Naive thymus-derived CD4-positive, alpha-beta T cell (primary cell): ENCODE data around the gene TMEM176A. TPM values are rescaled to one million over a fixed set of nuclear protein-coding genes. Genes with fewer than 3 reads are reported as not detected.

ENCODE experiments used
- ATAC-seq: fragments of 150-1000 bp; cut with Tn5 transposase; 2 replicates; pipeline ENCODE4 v1.10.0; 2021; ENCODE audit warnings: mild to moderate bottlenecking, moderate library complexity
- CTCF ChIA-PET: fragments of 350-600 bp; sonication (Branson Sonifier 250); formaldehyde crosslinking; loops from one replicate; lab custom pipeline; 2021; ENCODE audit warnings: antibody characterized with exemption; lab: Charles Lee
- POLR2A ChIA-PET: fragments of 350-600 bp; sonication (Branson Sonifier 250); formaldehyde crosslinking; loops from one replicate; lab custom pipeline; 2021; ENCODE audit warnings: antibody characterized with exemption, inconsistent platforms; lab: Charles Lee
- DNase-seq, 9 donors: peaks; one replicate each; pipeline versions ENCODE4 v3.0.0 to v3.0.0-alpha.2; 2020 to 2022; ENCODE audit warnings: mixed read lengths in 1 of 9
- H3K27ac ChIP-seq: one replicate; pipeline ENCODE4 v1.7.0; 2013; ENCODE audit warnings: mild to moderate bottlenecking, low read depth, low read length, moderate library complexity
- H3K27me3 ChIP-seq, 2 donors: one replicate each; pipeline ENCODE4 v1.7.0; 2013; ENCODE audit warnings: low read length in 2 of 2, mild to moderate bottlenecking in 2 of 2, moderate library complexity in 2 of 2; ENCODE audit not compliant: control insufficient read depth in 2 of 2, insufficient read depth in 2 of 2
- H3K36me3 ChIP-seq, 3 experiments: 1 replicate in 2 of 3; 2 replicates in 1 of 3; pipeline ENCODE4 v1.7.0; 2013; ENCODE audit warnings: low read length in 3 of 3, mild to moderate bottlenecking in 3 of 3, moderate library complexity in 1 of 3; ENCODE audit not compliant: insufficient read depth in 3 of 3, control insufficient read depth in 2 of 3
- H3K4me1 ChIP-seq, 2 donors: one replicate each; pipeline ENCODE4 v1.7.0; 2013; ENCODE audit warnings: low read length in 2 of 2, mild to moderate bottlenecking in 2 of 2, moderate library complexity in 1 of 2; ENCODE audit not compliant: control insufficient read depth in 2 of 2, insufficient read depth in 2 of 2
- H3K4me3 ChIP-seq: 2 replicates; pipeline ENCODE4 v1.7.0; 2013; ENCODE audit warnings: mild to moderate bottlenecking, low read length
- H3K9me3 ChIP-seq, 3 experiments: 1 replicate in 2 of 3; 2 replicates in 1 of 3; pipeline ENCODE4 v1.7.0; 2013; ENCODE audit warnings: low read length in 3 of 3; ENCODE audit not compliant: control insufficient read depth in 2 of 3
- H3K27ac Mint-ChIP-seq, 9 donors: one replicate each; pipeline ENCODE4 v1.8.0; 2020 to 2022; ENCODE audit warnings: mixed read lengths in 9 of 9, mild to moderate bottlenecking in 8 of 9, moderate library complexity in 5 of 9, inconsistent platforms in 2 of 9
- H3K27me3 Mint-ChIP-seq, 5 donors: one replicate each; pipeline ENCODE4 v1.8.0; 2021 to 2022; ENCODE audit warnings: mixed read lengths in 5 of 5, mild to moderate bottlenecking in 1 of 5
- H3K36me3 Mint-ChIP-seq, 5 donors: one replicate each; pipeline ENCODE4 v1.8.0; 2020 to 2022; ENCODE audit warnings: mixed read lengths in 5 of 5, mild to moderate bottlenecking in 3 of 5, inconsistent platforms in 1 of 5
- H3K4me1 Mint-ChIP-seq, 7 donors: one replicate each; pipeline ENCODE4 v1.8.0; 2020 to 2022; ENCODE audit warnings: mixed read lengths in 7 of 7, mild to moderate bottlenecking in 3 of 7, inconsistent platforms in 1 of 7
- H3K4me3 Mint-ChIP-seq, 10 donors: one replicate each; pipeline ENCODE4 v1.8.0; 2020 to 2022; ENCODE audit warnings: mild to moderate bottlenecking in 10 of 10, mixed read lengths in 10 of 10, moderate library complexity in 6 of 10, inconsistent platforms in 2 of 10
- H3K9me3 Mint-ChIP-seq, 11 donors: one replicate each; pipeline ENCODE4 v1.8.0; 2020 to 2022; ENCODE audit warnings: mixed read lengths in 11 of 11, mild to moderate bottlenecking in 4 of 11, inconsistent platforms in 1 of 11, moderate library complexity in 1 of 11
- intact Hi-C, 2 donors: fragments of 100-400 bp; cut with micrococcal nuclease; formaldehyde crosslinking; loops; one replicate each; pipeline ENCODE4 v1.15.1; 2023
- polyA plus RNA-seq, 2 donors: library from polyadenylated mRNA; unstranded; fragments of 300-500 nt; fragmentation: Illumina TruSeq; gene quantifications; one replicate each; pipeline ENCODE4 v1.2.3, GENCODE V29; 2021
- total RNA-seq, 6 experiments: library from RNA in 5 of 6; stranded (reverse) in 5 of 6; gene quantifications; 1 replicate in 5 of 6; 2 replicates in 1 of 6; pipeline ENCODE4 v1.2.3 and lab custom pipeline; 2021 to 2026

TMEM176A gene
- total and polyA plus RNA-seq, 7 experiments from 2014 or later: 0.35 to 4.4 (median 1.3) TPM; not detected in 2

DNA sequence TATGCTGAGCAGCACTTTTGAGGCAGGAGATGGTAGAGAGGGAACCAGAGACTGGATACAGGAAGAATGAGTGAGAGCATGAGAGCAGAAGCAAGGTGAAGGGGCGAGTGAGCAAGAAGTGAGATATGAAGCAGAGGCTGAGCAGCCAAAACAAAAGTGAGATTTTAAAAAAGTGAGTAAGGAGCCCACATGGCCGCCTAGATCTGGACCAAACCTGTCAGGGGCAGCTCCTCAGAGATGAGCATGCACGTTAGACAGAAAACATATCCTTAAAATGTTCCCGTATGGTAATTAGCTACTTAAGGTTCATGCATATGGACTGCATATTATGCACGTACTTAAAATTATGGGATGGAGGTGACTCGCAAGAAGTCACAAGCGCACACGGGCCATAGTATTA, 22.5 kb downstream of the TMEM176A start:
- no peak overlapping the region for H3K27ac Mint-ChIP-seq
- ATAC-seq (no peak), DNase-seq (no peak)
- H3K4me1 Mint-ChIP-seq: no peaks in the 10 kb centered on the region
- POLR2A ChIA-PET: no interaction called here
- peaks cover 0 to 13% (median 6%) of the 10 kb centered on the region in 11 donors for H3K9me3 Mint-ChIP-seq
- peaks cover 0 to 56% (median 14%) of the 10 kb centered on the region in 5 donors for H3K27me3 Mint-ChIP-seq
- Histone ChIP-seq H3K27ac (no peak overlapping the region), H3K4me3 (no peak overlapping the region), H3K36me3 (no peaks in the 10 kb centered on the region), H3K27me3 (no peaks in the 10 kb centered on the region), H3K4me1 (no peaks in the 10 kb centered on the region), H3K9me3 (no peaks in the 10 kb centered on the region)
- H3K4me3 Mint-ChIP-seq: no peak overlapping the region
- no peaks in the 10 kb centered on the region for H3K36me3 Mint-ChIP-seq
- CTCF ChIA-PET: no interaction called here
- intact Hi-C loops: no loop called here

GRCh38 chr7:150823484-150824126, 23.0 kb downstream of the TMEM176A start:
- Histone ChIP-seq H3K27me3 (no peaks in the 10 kb centered on the region), H3K27ac (no peak overlapping the region), H3K36me3 (no peaks in the 10 kb centered on the region), H3K4me1 (no peaks in the 10 kb centered on the region), H3K4me3 (no peak overlapping the region), H3K9me3 (no peaks in the 10 kb centered on the region)
- no peak overlapping the region for H3K27ac Mint-ChIP-seq
- no peaks in the 10 kb centered on the region for H3K4me1 Mint-ChIP-seq
- ChIA-PET CTCF (no interaction called here), POLR2A (no interaction called here)
- DNase-seq (no peak), ATAC-seq (no peak)
- H3K4me3 Mint-ChIP-seq: no peak overlapping the region
- H3K36me3 Mint-ChIP-seq: no peaks in the 10 kb centered on the region
- peaks cover 0 to 13% (median 6%) of the 10 kb centered on the region in 11 donors for H3K9me3 Mint-ChIP-seq
- H3K27me3 Mint-ChIP-seq: peaks cover 1 to 56% (median 17%) of the 10 kb centered on the region in 5 donors
- intact Hi-C loops: no loop called here

DNA sequence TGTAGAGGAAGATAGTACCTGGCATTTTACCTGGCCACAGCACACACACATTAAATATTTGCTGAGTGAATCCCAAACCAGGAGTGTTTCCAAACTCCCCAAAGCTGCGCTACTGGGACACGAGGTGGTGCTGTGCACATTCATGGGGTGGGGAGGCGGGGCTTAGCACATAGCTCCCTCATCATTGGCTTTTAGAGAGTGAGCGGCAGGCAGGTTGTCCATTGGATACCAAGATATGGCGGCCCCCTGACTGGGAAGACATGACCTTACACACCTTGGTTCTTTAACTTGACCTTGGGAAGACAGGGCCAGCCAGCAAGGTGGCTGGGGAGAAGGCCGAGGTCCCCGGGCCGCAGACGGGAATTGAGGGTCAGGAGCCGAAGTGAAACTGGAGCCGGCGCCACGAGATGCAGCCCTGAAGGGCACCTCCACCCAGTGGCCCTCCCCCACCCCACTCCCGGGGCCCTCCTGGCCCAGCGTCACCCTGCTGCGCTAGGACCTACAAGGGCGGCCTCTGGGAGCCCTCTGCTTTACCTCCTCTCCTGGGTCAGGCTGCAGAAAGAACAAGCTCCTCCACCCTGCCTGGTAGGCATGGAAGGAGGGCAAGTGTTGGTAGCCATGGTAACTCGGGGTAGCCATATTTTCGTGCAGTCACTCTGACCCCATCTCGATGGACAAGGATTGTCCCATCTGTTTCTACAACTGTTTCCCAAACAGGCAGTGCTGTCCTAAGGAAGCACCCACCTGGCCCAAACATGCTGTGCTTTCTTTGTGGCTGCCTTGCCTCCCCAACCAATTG, 24.0 kb downstream of the TMEM176A start:
- CTCF ChIA-PET: no interaction called here
- peaks cover 7 to 57% (median 19%) of the 10 kb centered on the region in 5 donors for H3K27me3 Mint-ChIP-seq

GRCh38 chr7:150826061-150826849, 25.7 kb downstream of the TMEM176A start:
- no peak overlapping the region for H3K4me3 Mint-ChIP-seq
- Histone ChIP-seq H3K27me3 (no peaks in the 10 kb centered on the region), H3K36me3 (no peaks in the 10 kb centered on the region), H3K9me3 (no peaks in the 10 kb centered on the region), H3K4me1 (no peaks in the 10 kb centered on the region), H3K27ac (no peak overlapping the region), H3K4me3 (no peak overlapping the region)
- peaks cover 15 to 58% (median 24%) of the 10 kb centered on the region in 5 donors for H3K27me3 Mint-ChIP-seq
- intact Hi-C loops: no loop called here
- no peak overlapping the region for H3K27ac Mint-ChIP-seq
- H3K4me1 Mint-ChIP-seq: no peaks in the 10 kb centered on the region
- DNase-seq (no peak), ATAC-seq (no peak)
- CTCF ChIA-PET: no interaction called here
- no peaks in the 10 kb centered on the region for H3K36me3 Mint-ChIP-seq
- POLR2A ChIA-PET: no interaction called here
- peaks cover 0 to 12% (median 5%) of the 10 kb centered on the region in 11 donors for H3K9me3 Mint-ChIP-seq

More for the DNA sequence above, 24.0 kb downstream of the TMEM176A start:
- DNase-seq: no peak
- Histone ChIP-seq H3K4me3 (no peak overlapping the region), H3K4me1 (no peaks in the 10 kb centered on the region), H3K9me3 (no peaks in the 10 kb centered on the region), H3K27me3 (no peaks in the 10 kb centered on the region), H3K36me3 (no peaks in the 10 kb centered on the region), H3K27ac (no peak overlapping the region)
- intact Hi-C loops: no loop called here
- ATAC-seq: no peak
- Mint-ChIP-seq H3K4me1 (no peaks in the 10 kb centered on the region), H3K9me3 (peaks cover 0 to 13% (median 6%) of the 10 kb centered on the region in 11 donors), H3K36me3 (no peaks in the 10 kb centered on the region), H3K27ac (no peak overlapping the region), H3K4me3 (no peak overlapping the region)
- POLR2A ChIA-PET: no interaction called here

GRCh38 chr7:150828384-150828783, 27.8 kb downstream of the TMEM176A start:
- DNase-seq (no peak), ATAC-seq (no peak)
- no peak overlapping the region for H3K4me3 ChIP-seq
- H3K27me3 ChIP-seq: no peaks in the 10 kb centered on the region
- Mint-ChIP-seq H3K4me3 (no peak overlapping the region), H3K27ac (no peak overlapping the region), H3K9me3 (no peaks in the 10 kb centered on the region), H3K4me1 (no peaks in the 10 kb centered on the region), H3K36me3 (no peaks in the 10 kb centered on the region), H3K27me3 (peaks cover 21 to 52% (median 31%) of the 10 kb centered on the region in 5 donors)
- intact Hi-C loops: no loop called here
- H3K27ac ChIP-seq: no peak overlapping the region
- ChIA-PET POLR2A (interaction anchor here (0.6 kb wide), 1 partner anchor 134 kb away, joined by 3 read pairs; no protein-coding TSS in a partner anchor), CTCF (no interaction called here)
- no peaks in the 10 kb centered on the region for H3K36me3 ChIP-seq
- no peaks in the 10 kb centered on the region for H3K9me3 ChIP-seq
- H3K4me1 ChIP-seq: no peaks in the 10 kb centered on the region

DNA sequence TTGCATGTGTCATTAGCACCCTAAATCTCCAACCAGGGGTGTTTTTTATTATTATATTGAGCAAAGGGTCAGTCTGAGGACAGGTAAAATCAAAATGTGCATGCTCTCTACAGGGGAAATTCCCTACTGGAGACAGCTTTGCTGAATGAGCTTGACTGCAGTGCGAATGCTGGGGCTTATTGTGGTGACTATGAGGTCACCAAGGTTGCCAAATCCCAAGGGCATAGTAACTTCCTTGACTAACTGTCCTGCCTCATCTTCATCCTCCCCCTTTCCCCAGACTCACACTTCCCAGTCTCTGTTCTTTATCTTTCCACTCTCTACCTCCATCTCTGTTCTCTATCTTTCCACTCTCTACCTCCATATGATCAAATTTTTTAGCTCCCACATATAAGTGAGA, 28.9 kb downstream of the TMEM176A start:
- Histone ChIP-seq H3K36me3 (no peaks in the 10 kb centered on the region), H3K9me3 (no peaks in the 10 kb centered on the region), H3K27ac (no peak overlapping the region), H3K27me3 (no peaks in the 10 kb centered on the region), H3K4me3 (no peak overlapping the region), H3K4me1 (no peaks in the 10 kb centered on the region)
- Mint-ChIP-seq H3K27me3 (peaks cover 28 to 58% (median 39%) of the 10 kb centered on the region in 5 donors), H3K9me3 (no peaks in the 10 kb centered on the region), H3K4me3 (no peak overlapping the region), H3K27ac (no peak overlapping the region), H3K36me3 (no peaks in the 10 kb centered on the region), H3K4me1 (no peaks in the 10 kb centered on the region)
- ATAC-seq: no peak
- CTCF ChIA-PET: no interaction called here
- intact Hi-C loops: no loop called here
- no peak for DNase-seq
- POLR2A ChIA-PET: no interaction called here
